GM21619 (cell line): ENCODE measurements around the gene NCKAP5.

ENCODE experiments used
- ATAC-seq: cut with Tn5 transposase; IDR thresholded peaks from one replicate; pipeline ENCODE4 v1.9.1; 2021; ENCODE audit not compliant: unreplicated experiment

Gene NCKAP5

GRCh38 chr2:133431289-133431688 is 137.0 kb downstream of the NCKAP5 start:
- no peak for ATAC-seq

GRCh38 chr2:133426791-133427190 is 141.5 kb downstream of the NCKAP5 start:
- no peak for ATAC-seq

GRCh38 chr2:133425612-133426011 is 142.7 kb downstream of the NCKAP5 start:
- no peak for ATAC-seq

- ATAC-seq: no peak
Measured at GRCh38 chr2:133424876-133425275, 143.4 kb downstream of the NCKAP5 start.

- ATAC-seq: no peak
Measured at GRCh38 chr2:133422931-133423351, 145.3 kb downstream of the NCKAP5 start.

GRCh38 chr2:133421516-133422324 is 146.5 kb downstream of the NCKAP5 start:
- ATAC-seq: peak; percentile 91

- no peak for ATAC-seq
Measured at GRCh38 chr2:133420788-133421187, 147.5 kb downstream of the NCKAP5 start.

GRCh38 chr2:133418671-133419070 is 149.6 kb downstream of the NCKAP5 start:
- ATAC-seq: no peak

GRCh38 chr2:133418021-133418420 is 150.2 kb downstream of the NCKAP5 start:
- no peak for ATAC-seq

- no peak for ATAC-seq
Measured at GRCh38 chr2:133417415-133417814, 150.8 kb downstream of the NCKAP5 start.

- ATAC-seq: no peak
Measured at GRCh38 chr2:133416736-133417135, 151.5 kb downstream of the NCKAP5 start.

- no peak for ATAC-seq
Measured at GRCh38 chr2:133416146-133416545, 152.1 kb downstream of the NCKAP5 start.

GRCh38 chr2:133415210-133415876 is 152.9 kb downstream of the NCKAP5 start:
- ATAC-seq: no peak

- no peak for ATAC-seq
Measured at GRCh38 chr2:133414486-133415209, 153.6 kb downstream of the NCKAP5 start.

GRCh38 chr2:133413863-133414262 is 154.4 kb downstream of the NCKAP5 start:
- no peak for ATAC-seq

- no peak for ATAC-seq
Measured at GRCh38 chr2:133412694-133413093, 155.6 kb downstream of the NCKAP5 start.

- no peak for ATAC-seq
Measured at GRCh38 chr2:133411857-133412256, 156.4 kb downstream of the NCKAP5 start.

GRCh38 chr2:133411101-133411500 is 157.2 kb downstream of the NCKAP5 start:
- ATAC-seq: no peak

GRCh38 chr2:133409581-133410285 is 158.5 kb downstream of the NCKAP5 start:
- no peak for ATAC-seq

- no peak for ATAC-seq
Measured at GRCh38 chr2:133408671-133409070, 159.6 kb downstream of the NCKAP5 start.

- ATAC-seq: no peak
Measured at GRCh38 chr2:133407341-133407740, 160.9 kb downstream of the NCKAP5 start.
